Measurements from ENCODE around the gene GPR143.

DNA sequence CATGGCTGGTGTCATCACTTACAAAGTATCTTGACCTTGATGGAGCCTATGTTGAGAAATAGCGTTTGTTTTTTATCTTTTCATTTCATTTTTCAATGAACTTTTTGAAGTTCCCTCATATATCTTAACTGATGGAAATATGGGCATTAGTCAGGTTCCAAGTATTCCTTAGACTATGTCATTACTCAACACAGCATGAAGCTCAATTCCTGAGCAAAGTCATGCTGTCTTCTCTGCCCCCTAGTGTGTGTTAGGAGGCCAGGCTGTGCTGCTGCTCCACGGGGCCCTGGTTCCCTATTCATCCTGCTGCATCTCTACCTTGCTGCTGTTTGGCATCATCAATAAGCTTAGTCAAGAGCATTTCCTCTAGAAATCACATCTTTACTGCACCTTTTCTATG lies 40.9 kb downstream of the GPR143 start:
- TF ChIP-seq, protein P1, sequence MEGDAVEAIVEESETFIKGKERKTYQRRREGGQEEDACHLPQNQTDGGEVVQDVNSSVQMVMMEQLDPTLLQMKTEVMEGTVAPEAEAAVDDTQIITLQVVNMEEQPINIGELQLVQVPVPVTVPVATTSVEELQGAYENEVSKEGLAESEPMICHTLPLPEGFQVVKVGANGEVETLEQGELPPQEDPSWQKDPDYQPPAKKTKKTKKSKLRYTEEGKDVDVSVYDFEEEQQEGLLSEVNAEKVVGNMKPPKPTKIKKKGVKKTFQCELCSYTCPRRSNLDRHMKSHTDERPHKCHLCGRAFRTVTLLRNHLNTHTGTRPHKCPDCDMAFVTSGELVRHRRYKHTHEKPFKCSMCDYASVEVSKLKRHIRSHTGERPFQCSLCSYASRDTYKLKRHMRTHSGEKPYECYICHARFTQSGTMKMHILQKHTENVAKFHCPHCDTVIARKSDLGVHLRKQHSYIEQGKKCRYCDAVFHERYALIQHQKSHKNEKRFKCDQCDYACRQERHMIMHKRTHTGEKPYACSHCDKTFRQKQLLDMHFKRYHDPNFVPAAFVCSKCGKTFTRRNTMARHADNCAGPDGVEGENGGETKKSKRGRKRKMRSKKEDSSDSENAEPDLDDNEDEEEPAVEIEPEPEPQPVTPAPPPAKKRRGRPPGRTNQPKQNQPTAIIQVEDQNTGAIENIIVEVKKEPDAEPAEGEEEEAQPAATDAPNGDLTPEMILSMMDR (IDR thresholded peaks at IDR 0.05), result no peak
- TF ChIP-seq, protein P2, sequence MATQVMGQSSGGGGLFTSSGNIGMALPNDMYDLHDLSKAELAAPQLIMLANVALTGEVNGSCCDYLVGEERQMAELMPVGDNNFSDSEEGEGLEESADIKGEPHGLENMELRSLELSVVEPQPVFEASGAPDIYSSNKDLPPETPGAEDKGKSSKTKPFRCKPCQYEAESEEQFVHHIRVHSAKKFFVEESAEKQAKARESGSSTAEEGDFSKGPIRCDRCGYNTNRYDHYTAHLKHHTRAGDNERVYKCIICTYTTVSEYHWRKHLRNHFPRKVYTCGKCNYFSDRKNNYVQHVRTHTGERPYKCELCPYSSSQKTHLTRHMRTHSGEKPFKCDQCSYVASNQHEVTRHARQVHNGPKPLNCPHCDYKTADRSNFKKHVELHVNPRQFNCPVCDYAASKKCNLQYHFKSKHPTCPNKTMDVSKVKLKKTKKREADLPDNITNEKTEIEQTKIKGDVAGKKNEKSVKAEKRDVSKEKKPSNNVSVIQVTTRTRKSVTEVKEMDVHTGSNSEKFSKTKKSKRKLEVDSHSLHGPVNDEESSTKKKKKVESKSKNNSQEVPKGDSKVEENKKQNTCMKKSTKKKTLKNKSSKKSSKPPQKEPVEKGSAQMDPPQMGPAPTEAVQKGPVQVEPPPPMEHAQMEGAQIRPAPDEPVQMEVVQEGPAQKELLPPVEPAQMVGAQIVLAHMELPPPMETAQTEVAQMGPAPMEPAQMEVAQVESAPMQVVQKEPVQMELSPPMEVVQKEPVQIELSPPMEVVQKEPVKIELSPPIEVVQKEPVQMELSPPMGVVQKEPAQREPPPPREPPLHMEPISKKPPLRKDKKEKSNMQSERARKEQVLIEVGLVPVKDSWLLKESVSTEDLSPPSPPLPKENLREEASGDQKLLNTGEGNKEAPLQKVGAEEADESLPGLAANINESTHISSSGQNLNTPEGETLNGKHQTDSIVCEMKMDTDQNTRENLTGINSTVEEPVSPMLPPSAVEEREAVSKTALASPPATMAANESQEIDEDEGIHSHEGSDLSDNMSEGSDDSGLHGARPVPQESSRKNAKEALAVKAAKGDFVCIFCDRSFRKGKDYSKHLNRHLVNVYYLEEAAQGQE (IDR thresholded peaks at IDR 0.05; ENCODE audit: insufficient read depth in 1 of 2, low read depth in 2 of 2, low read length in 1 of 2), result no peak
- TF ChIP-seq POLR2AphosphoS5 (IDR thresholded peaks at IDR 0.05; ENCODE audit: low read depth, low read length), result no peak
- no peak for TF ChIP-seq TCF7L2 (IDR thresholded peaks at IDR 0.05; ENCODE audit: low read depth, low read length)
- TF ChIP-seq SIN3A (IDR thresholded peaks at IDR 0.05; ENCODE audit: borderline replicate concordance, insufficient read depth, low read depth, low read length), result no peak
